GM18868 (cell line): Measurements from ENCODE around the gene USP40.

Source experiments
- ATAC-seq: cut with Tn5 transposase; IDR thresholded peaks from one replicate; pipeline ENCODE4 v1.9.1; 2021; ENCODE audit warnings: mild to moderate bottlenecking, moderate library complexity; ENCODE audit not compliant: unreplicated experiment

Gene USP40

GRCh38 chr2:233463586-233463985 lies 103.0 kb downstream of the USP40 start:
- ATAC-seq, result no peak

- ATAC-seq, result no peak
Observed at GRCh38 chr2:233462826-233463470, 103.6 kb downstream of the USP40 start.

DNA sequence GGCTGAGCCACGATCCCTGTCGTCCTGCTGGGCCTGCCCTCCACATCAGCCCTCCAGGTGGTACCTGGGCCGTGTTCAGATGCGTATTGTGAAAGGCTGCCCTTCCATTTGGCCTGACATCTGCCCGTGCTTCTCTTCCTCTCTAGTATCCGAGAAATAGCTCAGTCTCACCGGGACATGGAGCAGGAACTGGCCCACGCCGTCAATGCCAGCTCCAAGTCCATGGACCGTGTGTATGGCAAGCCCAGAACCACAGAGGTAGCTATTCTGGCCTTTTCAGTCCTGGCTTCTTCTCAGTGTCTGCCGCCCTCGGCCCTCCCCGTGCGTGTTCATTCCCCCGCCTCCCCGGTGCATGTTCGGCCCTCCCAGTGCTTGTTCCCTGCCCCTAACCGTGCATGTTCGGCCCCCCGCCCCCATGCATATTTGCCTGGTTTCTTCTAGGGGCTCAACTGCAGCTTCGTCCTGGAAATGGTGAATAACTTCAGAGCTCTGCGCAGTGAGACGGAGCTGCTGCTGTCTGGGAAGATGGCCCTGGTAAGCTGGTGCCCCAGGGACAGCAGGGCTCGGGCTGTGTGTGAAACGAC lies 104.3 kb downstream of the USP40 start:
- no peak for ATAC-seq

DNA sequence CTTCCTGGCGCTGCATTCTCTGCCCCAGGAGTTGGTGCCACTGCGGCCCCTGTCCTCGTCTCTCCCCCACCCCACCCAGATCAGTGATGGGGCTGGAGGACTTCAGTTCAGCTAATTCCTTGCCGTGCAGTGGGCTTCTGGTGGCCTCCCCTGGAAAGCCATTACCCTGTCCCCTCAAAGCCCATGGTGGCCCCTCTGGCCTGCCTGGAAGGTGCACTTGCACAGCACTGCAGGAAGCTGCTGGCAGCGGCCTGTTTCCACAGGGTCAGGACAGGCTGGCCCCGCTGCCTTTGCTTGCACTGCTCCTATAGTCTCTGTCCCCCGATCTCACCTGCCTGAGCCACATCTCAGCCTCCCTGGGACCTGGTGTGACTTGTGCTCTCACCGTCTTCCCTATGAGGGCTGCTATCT lies 105.1 kb downstream of the USP40 start:
- no peak for ATAC-seq

- ATAC-seq, result no peak
Observed at GRCh38 chr2:233460726-233461441, 105.7 kb downstream of the USP40 start.

GRCh38 chr2:233459426-233459825 lies 107.2 kb downstream of the USP40 start:
- ATAC-seq, result no peak

DNA sequence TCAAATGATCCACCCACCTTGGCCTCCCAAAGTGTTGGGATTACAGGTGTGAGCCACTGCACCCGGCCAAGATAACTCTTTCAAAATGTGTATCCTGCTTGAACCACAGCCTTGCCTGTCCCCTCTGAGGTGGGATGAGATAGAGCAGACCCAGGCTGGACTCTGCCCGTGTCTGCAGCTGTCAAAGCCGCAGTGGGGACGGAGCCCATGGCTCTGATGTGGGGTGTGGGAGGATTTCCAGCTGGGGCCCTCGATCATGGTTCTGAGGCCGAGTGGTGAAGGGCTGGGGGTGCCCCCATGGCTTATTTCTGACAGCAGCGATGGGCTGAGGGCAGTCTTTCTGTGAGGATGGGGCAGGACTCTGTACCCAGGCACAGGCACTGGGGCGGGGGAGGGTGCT lies 107.8 kb downstream of the USP40 start:
- no peak for ATAC-seq

DNA sequence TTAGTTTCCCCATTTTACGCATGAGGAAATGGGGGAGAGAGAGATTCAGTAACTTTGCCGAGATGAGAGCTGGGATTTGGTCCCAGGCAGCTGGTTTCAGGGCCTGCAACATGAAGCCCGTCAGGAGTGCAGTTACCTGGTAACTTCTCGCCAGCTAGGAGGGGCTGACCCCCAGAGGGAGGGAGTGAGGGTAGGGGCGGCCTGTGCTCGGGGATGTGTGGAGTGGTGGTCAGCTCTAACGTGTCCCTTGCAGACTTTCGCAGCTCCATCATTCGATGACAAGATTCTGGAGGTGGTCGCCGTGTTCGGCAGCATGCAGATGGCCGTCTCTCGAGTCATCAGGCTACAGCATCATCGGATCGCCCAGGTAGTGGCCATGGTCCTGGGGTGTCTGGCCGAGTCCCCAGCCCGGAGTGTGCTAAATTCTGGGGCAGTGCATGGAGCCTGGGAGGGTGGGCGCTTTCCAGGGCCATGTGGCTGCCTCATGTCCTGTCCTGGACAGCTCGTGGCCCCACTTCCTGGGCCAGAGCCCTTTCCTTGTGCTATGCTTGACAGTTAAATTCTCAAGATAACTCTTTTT lies 108.5 kb downstream of the USP40 start:
- no peak for ATAC-seq

GRCh38 chr2:233457356-233457755 lies 109.2 kb downstream of the USP40 start:
- no peak for ATAC-seq

GRCh38 chr2:233456934-233457333 lies 109.6 kb downstream of the USP40 start:
- no peak for ATAC-seq

DNA sequence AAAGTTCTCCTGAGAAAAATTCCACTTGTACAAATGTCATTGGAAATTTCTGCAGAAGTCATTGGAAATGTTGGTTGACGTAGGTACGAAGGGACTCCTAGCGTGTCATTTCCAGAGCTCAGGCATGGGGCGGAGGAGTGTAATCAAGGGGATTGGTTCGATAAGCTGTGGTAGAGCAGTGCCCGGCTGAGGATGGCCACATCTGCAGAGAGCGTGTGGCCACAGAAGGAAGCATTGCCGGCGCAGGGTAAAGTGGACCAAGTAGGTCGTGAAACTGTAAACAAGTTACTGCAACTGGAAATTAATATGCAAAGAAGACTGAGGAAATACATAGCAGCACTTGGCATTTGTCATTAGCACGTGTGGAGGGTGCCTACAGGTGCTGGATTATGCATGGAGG lies 110.5 kb downstream of the USP40 start:
- no peak for ATAC-seq

- ATAC-seq, result no peak
Observed at GRCh38 chr2:233455491-233455890, 111.1 kb downstream of the USP40 start.

DNA sequence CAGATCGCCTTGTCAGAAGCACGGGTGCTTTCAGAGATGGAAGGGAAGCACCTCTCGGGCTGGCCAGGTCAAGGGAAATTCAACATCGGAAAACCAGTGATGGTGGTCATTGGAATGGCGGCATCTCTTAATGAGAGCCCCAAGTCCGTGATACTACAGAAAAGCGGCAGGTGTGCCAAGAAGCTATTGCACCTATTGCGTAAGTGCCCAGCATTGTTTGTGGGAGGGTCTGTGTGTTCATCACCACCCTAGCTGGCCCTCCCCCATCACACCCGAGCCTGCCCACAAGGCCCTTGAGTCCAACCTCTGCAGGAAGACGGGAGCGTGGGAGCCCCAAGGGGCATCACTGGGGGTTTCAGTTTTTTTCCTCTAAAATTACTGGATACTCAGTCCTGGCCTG lies 111.6 kb downstream of the USP40 start:
- ATAC-seq, result no peak

DNA sequence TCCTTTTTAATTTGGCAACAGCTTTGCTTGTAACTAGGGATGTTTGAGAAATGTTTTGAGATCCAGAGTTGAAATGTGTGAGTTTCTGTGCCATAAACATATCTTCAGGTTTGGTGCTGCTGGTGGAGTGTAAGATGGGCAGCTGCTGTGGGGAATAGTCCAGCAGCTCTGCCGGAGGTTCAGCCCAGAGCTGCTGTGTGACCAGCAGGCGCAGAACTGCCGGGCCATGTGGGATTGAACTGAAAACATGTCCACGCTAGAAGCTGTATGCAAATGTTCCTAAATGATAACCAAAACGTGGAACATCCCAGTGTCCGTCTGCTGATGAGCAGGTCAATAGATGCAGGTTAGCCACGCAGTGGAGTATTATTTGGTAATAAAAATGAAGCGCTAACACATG lies 112.7 kb downstream of the USP40 start:
- ATAC-seq, result no peak

- no peak for ATAC-seq
Observed at GRCh38 chr2:233453111-233453915, 113.3 kb downstream of the USP40 start.

GRCh38 chr2:233451950-233452349 lies 114.6 kb downstream of the USP40 start:
- no peak for ATAC-seq

DNA sequence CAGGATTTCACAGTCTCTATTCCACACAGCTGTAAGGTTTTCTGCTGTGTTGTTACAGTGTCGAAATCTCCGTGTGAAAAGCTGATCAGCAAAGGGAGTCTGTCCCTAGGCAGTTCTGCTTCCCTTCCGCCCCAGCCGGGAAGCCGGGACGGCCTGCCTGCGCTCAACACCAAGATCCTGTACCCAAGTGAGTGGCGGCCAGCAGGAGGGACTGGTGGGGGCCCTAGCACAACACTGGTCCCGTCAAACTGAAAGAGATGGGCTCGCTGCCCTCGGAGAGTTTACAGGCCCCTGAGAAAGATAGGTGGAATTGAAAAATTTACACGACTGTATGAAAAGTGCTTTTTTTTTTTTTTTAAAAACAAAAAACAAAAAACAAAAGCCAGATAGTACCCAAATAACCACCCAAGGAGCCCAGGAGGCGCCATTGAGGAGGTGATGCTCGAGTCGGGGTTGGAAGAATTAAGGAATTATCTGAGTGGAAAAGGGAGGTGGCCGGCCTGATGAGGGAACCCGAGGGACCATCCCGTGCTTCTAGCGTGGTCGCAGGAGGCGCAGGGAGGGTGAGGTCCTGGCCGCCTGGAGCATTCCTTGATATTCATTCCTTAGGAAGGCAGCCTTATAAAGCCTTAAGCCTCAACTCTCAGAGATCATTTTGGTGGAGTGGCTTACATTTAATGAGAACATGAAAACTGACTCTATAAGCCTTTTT lies 115.6 kb downstream of the USP40 start:
- no peak for ATAC-seq

GRCh38 chr2:233449921-233450863 lies 116.4 kb downstream of the USP40 start:
- no peak for ATAC-seq

GRCh38 chr2:233449081-233449901 lies 117.3 kb downstream of the USP40 start:
- no peak for ATAC-seq
